GM19452 (cell line): Measurements from ENCODE around the gene DENND6B.
A peak's percentile ranks its signal among the peaks of the same experiment; 100 is the strongest.
"Not testable (repeated sequence)": the region's sequence is repeated elsewhere in the genome, so short reads cannot be mapped to it uniquely, and the experiment has no call there.

Experiments
- ATAC-seq: cut with Tn5 transposase; IDR thresholded peaks from one replicate; pipeline ENCODE4 v1.9.1; 2021; ENCODE audit not compliant: unreplicated experiment

DENND6B gene, protein sequence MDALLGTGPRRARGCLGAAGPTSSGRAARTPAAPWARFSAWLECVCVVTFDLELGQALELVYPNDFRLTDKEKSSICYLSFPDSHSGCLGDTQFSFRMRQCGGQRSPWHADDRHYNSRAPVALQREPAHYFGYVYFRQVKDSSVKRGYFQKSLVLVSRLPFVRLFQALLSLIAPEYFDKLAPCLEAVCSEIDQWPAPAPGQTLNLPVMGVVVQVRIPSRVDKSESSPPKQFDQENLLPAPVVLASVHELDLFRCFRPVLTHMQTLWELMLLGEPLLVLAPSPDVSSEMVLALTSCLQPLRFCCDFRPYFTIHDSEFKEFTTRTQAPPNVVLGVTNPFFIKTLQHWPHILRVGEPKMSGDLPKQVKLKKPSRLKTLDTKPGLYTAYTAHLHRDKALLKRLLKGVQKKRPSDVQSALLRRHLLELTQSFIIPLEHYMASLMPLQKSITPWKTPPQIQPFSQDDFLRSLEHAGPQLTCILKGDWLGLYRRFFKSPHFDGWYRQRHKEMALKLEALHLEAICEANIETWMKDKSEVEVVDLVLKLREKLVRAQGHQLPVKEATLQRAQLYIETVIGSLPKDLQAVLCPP

DNA sequence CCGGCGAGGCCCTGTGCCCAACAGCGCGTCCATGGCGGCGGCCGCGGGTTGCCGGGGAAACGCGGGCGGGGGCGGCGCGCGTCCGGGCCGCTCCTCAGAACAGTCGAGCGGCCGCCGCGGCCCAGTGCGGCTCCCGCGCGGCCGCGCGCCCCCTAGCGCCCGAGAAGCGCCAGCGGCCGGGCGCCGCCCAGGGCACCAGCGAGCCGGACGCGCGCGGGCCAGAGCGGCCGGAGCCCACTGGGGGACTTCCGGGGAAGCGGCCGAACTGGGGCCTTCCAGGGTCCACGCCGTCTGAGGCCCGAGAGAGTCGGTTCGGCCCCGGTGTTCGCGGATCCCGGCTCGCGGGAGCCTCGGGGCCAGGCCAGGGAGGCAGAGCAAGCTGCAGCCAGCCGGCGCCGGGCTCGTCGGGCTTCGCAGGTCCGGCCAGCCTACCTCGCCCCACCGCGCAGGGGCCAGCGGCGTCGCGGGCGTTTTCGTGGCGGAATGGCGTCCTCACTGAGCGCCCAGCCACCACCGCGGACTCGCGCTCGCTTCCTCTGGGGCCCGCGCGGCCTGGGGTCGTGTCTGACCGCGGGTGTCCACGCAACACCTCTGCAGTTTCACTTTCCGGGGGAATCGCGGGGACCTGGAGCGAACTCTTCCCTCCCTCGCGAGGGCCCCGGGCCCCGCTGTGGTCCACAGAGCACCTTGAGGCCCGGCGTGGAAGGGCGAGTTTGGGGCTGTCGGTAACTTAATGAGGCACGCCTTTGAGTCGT, at the start of gene DENND6B:
DENND6B (minus strand) TSS at position 57 of the 755 bp plus-strand sequence; CDS start at position 33, 24 bp downstream.
- ATAC-seq: peak; percentile 91

DNA sequence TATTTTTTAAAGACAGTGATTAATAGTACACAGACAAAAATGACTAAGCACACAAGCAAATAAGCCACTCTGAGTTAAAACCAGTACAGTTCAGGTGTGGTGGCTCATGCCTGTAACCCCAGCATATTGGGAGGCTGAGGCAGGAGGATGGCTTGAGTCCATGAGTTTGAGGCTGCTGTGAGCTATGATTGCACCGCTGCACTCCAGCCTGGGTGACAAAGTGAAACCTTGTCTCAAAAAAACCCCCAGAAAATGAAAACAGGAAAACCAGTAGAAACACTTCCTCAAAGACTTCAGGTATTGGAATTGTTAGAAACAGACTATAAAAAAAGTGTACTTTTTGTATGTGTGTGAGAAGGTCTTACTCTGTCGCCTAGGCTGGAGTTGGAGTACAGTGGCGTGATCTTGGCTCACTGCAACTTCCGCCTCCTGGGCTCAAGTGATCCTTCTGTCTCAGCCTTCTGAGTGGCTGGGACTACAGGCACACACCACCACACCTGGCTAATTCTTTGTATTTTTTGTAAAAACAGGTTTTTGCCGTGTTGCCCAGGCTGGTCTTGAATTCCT, 49.4 kb upstream of the DENND6B start:
- no peak for ATAC-seq

DNA sequence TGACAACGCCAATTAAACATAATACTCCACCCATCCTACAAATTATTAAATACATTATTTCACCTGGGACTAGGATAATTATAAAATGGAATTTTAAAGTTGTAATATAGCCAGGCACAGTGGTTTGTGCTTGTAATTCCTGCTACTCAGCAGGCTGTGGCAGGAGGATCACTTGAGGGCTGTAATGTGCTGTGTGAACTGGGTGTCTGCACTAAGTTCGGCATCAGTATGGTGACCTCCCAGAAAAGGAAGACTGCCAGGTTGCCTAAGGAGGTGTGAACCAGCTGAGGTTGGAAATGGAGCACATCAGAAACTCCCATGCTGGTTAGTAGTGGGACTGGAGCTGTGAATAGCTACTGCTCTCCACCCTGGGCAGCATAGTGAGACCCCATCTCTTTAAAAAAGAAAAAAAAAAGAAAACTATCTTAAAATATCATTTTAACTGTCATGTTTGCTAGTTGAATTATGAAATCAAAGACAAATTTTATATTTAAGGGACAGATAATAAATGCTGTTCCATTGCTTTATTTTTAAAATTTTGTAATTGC, 44.4 kb upstream of the DENND6B start:
- no peak for ATAC-seq

DNA sequence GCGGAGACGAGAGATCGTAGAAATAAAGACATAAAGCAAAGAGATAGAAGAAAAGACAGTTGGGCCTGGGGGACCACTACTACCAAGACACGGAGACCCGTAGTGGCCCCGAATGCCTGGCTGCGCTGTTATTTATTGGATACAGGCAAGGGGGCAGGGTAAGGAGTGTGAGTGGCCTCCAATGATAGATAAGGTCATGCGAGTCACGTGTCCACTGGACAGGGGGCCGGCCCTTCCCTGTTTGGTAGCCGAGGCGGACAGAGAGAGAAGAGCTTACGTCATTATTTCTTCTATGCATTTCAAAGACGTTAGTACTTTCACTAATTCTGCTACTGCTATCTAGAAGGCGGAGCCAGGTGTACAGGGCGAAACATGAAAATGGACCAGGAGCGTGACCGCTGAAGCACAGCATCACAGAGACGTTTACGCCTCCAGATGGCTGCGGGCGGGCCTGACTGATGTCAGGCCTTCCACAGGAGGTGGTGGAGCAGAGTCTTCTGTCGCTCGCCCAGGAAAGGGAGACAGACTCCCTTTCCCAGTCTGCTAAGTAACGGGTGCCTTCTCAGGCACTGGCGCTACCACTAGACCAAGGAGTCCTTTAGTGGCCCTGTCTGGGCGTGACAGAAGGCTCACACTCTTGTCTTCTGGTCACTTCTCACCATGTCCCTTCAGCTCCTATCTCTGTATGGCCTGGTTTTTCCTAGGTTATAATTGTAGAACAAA, 41.1 kb upstream of the DENND6B start:
- no peak for ATAC-seq

DNA sequence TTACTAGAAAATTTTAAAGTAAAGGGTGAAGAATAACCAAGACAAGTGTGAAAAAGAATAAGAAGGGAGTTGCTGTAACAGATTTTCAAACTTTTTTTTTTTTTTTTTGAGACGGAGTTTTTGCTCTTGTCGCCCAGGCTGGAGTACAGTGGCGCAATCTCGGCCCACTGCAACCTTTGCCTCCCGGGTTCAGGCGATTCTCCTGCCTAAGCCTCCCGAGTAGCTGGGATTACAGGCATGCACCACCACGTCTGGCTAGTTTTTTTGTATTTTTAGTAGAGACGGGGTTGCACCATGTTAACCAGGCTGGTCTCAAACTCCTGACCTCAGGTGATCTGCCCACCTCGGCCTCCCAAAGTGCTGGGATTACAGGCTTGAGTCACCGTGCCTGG, 37.0 kb upstream of the DENND6B start:
- ATAC-seq: not testable (repeated sequence)

DNA sequence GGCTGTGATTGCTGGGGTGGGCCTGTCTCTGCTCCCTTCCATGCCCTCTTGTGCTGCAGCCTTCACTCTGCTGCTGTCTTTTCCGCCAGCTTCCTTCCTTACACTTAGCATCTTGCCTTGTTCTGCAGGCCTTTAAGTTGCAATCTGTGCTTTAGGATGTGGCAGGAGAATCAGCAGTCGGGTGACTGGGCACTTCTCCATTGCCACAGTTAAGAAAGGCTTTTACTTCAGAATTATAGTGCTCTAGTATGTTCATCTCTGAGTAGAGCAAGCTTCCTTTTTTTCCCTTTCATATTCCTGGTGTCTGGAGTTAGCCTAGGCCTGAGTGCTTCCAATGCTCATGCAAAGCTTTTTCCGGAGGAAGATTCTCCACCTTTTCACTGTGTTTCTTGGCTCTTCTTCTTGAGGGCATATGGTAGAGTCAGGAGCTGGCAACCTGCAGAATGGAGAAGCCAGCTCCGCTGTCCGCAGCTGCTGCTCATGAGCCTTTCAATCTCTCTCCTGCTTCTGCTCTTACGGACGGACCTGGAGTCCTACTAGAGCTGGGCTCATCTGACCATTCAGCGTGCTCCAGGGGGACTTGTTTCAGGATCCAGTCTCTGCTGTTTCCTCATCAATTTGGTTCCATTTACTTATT, 36.5 kb upstream of the DENND6B start:
- ATAC-seq: no peak

DNA sequence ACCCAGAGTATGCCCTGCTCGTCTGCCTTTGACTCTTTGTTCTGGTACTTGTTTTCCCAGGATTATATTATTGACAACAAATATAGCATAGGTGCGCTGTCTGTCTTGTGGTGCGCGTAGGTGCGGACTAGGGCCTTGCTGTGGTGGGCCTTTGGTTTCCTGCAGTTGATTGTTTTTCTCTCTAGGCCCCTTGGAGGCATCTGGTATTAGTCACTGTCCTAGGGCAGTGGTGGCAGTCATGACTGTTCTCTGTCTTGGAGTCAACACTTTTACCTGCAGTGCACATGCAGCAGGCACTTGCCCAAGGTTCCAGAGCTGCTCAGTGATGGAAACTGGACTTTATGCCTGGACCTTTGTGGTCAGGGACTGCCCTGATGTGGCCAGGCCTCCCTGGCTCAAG, 34.9 kb upstream of the DENND6B start:
- no peak for ATAC-seq

DNA sequence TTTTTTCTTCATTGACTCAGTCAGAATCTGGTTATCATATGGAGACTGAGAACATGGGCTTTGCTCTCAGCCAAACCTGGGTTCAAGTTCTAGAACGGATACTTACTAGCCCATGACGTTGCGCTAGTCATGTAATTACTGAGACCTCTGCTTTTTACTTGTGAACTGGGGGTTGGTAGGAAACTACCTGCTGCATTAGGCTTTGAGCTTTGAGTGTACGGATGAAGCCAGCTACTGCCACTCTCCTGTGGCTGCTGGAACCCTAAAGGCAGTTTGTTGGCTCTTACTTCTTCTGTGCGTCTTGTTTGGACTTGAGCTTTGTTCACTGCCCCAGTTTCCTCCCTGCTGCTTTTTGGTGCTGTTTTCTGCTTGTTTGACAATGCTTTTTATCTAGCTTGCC, 34.4 kb upstream of the DENND6B start:
- ATAC-seq: no peak

DNA sequence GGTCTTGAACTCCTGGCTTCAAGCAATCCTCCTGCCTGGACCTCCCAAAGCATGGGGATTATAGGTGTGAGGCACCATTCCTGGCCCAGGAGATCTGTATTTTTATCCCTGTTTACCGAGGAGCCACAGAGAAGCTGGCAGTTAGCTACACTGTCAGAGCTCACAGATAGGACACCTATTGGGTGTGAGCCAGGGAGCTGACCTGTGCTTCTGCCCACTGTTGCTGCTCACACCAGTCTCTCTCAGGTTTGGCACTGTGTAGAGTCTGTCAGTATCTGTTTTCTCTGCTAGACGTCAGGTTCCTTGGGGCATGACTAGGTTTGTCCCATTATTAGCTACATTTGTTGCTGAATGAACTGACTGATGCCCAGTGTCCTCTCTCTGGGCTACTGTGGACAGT, 33.8 kb upstream of the DENND6B start:
- ATAC-seq: no peak

DNA sequence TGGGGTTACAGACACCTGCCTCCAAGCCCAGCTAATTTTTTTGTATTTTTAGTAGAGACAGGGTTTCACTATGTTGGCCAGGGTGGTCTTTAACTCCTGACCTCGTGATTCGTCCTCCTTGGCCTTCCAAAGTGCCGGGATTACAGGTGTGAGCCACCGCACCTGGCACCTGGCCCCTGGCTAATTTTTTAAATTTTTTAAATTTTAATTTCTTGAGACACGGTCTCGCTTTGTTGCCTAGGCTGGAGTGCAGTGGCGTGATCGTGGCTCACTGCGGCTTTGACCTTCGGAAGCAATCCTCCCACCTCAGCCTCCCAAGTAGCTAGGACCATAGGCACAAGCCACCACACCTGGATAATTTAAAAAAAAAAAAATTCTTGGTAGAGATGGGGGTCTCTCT, 30.9 kb upstream of the DENND6B start:
- no peak for ATAC-seq

DNA sequence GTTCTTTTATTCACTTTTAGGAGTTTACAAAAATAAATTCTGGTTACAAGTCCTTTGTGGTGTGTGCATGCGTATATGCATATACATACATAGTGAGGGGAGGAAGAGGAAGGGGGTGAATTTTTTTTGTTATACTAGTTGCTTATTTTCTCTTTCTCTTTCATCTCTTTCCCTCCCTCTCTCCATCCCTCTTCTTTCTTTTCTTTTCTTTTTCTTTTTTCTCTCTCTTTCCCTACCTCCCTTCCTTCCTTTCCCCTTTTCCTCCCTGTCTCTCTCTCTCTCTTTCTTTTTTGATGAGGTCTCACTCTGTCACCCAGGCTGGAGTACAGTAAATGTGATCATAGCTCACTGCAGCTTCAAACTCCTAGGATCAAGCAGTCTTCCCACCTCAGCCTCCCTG, 30.4 kb upstream of the DENND6B start:
- no peak for ATAC-seq

DNA sequence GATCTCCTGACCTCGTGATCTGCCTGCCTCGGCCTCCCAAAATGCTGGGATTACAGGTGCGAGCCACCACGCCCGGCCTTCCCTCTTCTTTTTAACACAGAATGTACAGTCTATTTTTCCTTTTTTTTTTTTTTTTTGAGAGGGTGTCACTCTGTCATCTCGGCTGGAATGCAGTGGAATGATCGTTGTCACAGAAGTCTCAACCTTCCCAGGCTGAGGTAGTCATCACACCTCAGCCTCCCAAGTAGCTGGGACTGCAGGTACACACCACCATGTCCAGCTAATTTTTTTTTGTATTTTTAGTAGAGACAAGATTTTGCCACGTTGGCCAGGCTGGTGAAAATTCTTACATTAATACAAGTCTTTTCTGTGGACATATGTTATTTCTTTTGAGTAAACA, 29.4 kb upstream of the DENND6B start:
- ATAC-seq: no peak

DNA sequence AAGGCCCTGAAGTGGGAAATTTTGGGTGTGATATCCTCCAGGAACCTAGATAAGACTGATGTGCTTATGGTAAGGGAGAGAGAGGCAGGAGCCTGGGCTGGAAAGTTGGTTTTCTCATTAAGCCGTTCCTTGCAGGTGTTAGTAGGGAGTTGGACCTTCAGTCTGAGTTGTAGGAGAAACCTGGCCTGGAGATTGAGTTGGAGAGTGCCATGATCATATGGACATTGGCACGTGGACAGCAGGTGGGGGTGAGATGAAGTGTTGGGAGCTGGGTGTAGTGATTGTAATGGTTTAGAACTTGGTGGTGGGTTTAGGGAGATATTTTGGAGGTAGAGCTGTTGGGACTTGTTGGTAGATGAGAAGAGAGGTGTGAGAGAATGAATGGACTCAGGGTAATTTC, 21.2 kb upstream of the DENND6B start:
- ATAC-seq: no peak

DNA sequence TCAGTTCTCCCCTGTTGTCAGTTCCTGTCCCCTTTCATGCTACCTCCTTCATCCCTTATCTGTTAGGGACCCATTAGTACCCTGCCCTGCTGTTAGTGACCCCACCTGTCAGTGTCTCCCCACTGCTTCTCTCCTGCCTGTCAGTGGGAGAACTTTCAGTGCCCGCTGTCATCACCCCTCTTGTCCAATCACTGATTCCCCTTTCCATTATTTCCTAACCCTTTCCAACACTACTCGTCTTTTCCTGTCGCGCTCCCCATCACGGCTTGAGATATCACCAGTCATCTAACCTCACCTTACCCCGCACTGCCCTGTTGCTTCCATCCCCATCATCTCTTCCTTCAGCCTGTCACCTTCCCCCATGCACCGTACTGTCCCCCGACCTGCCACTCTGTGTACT, 20.3 kb upstream of the DENND6B start:
- no peak for ATAC-seq

DNA sequence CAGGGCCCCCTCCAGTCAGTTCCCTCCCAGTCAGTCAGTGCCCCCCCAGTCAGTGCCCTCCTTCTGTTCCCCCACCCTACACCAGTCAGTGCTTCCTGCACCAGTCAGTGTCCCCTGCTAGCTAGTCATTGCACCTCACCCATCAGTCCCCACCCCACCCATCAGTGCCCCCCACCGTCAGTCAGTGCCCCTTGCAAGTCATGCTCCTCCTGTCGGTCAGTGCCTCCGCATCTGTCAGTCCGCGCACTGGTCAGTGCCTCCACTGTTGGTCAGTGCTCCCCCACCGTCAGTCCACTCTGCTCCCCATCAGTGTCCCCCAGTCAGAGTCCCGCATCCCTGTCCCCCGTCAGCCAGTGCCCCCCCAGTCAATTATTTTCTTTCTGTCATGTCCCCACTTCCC, 19.7 kb upstream of the DENND6B start:
- ATAC-seq: no peak

DNA sequence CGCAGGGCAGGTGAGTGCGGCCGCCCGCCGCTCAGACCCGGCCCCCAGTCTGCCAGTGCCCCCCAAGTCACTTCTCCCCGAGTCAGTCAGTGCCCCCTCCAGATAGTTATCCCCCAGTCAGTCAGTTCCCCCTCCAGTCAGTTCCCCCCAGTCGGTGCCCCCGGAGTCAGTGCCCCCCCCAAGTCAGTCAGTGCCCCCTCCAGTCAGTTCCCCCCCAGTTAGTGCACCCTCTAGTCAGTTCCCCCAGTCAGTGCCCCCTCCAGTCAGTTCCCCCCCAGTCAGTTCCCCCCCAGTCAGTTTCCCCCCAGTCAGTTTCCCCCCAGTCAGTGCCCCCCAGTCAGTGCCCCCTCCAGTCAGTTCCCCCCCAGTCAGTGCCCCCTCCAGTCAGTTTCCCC, 16.7 kb upstream of the DENND6B start:
- no peak for ATAC-seq

DNA sequence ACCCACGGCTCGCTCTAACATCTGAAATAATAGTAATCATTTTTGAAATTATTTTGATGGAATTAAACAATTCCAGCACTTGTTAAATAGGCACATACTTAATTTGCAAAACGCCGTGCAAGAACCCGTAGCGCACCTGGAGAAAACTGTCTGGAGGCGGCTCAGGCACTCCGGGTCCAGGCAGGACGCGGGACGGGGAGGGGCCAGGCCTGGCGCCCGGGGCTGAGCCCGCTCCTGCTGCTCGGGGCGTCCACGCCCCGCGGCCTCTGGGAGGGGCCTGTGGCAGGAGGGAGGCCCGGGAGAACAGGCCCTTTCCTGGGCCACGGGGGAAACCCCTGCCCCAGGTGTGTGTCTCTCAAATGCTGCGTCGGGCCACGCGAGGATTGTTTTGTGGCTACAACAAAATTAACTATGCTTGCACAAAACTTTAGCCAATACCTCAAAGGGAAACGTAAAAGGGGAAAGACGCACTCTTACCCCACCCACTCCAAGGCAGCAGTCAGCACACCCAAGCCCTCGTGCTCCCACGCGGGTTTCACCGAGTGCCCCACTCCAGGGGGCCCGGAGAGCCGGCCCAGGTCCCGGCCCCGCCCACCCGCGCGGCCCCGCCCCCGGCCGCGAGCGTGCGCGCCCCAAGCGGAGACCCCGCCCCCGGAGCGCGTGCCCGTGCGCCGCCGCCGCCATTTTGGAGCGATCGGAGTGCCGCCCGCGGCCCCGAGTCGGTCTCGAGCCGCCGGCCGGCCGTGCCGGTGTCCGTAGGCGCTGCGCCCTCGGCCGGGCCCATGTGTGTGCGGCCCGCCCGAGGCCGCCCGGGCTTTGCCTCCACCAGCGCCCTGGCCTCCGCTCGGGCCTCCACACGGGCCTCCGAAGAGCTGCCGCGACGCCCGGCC, 16.1 kb upstream of the DENND6B start, which contains the start of gene PPP6R2:
PPP6R2 (plus strand) TSS at position 677 of the 890 bp plus-strand sequence. CDS start 50,582 bp downstream, outside the sequence.
- ATAC-seq: peak; percentile 59

DNA sequence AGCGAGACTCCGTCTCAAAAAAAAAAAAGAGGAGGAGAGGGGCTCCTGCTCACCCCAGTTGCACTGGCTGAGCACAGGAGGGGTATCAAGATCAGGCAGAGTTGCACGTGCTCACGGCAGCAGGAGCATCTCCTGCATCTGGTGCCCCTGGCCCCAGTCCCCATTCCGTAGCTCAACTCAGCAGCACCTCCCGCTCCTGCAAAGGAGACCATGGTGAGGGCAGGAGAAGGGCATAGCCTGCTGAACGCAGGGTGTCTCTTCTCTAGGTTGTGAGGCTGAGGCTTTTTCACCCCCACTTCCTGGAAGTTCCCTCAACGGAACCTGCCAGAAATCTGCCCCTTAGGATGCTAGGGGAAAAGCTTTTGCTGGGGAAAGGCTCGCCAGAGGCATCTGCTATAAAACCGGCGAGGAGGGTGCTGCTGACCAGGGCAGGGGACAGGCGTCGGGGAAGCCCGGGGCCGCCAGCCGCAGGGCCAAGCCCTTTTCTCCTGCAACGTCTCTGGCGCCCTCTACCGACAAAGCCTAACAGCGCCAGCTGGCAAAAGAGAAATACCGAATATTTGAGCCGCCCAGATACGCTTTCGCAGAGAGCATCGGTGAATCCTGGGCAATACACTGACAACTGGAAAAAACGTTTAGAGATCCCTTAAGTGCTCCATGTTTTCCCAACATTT, 15.3 kb upstream of the DENND6B start:
- peak; percentile 60 for ATAC-seq
